GM10266 (cell line): ENCODE results near the gene SERTM2.

ENCODE experiments used
- DNase-seq: peaks from one replicate; pipeline ENCODE4 v3.0.0; 2012; ENCODE audit errors: extremely low spot score
- CTCF ChIP-seq: IDR thresholded peaks from 2 replicates; pipeline ENCODE4 v1.5.1; 2012; ENCODE audit warnings: mild to moderate bottlenecking, low read depth; ENCODE audit not compliant: control insufficient read depth, insufficient read depth; ENCODE audit errors: missing control alignments

SERTM2 gene

GRCh38 chrX:111511477-111511876 lies at the start of gene SERTM2:
SERTM2 (plus strand) TSS chrX:111511645; CDS start chrX:111518858, 7,213 bp downstream.
- no peak for DNase-seq
- no peak for TF ChIP-seq CTCF

GRCh38 chrX:111465669-111466068 lies 45.8 kb upstream of the SERTM2 start:
- no peak for DNase-seq
- no peak for TF ChIP-seq CTCF

- TF ChIP-seq CTCF: no peak
- DNase-seq: no peak
Measured at GRCh38 chrX:111467896-111468295, 43.5 kb upstream of the SERTM2 start.

GRCh38 chrX:111470681-111471403 lies 40.6 kb upstream of the SERTM2 start:
- TF ChIP-seq CTCF: no peak

GRCh38 chrX:111481896-111482295 lies 29.5 kb upstream of the SERTM2 start:
- DNase-seq: no peak
- no peak for TF ChIP-seq CTCF

More at GRCh38 chrX:111470681-111471403, 40.6 kb upstream of the SERTM2 start:
- no peak for DNase-seq

- no peak for DNase-seq
- no peak for TF ChIP-seq CTCF
Measured at GRCh38 chrX:111483135-111483534, 28.3 kb upstream of the SERTM2 start.

GRCh38 chrX:111483881-111484280 lies 27.6 kb upstream of the SERTM2 start:
- no peak for DNase-seq

More at GRCh38 chrX:111483881-111484280, 27.6 kb upstream of the SERTM2 start:
- TF ChIP-seq CTCF: no peak
